Dendritic cell treated with granulocyte-macrophage colony-stimulating factor and Interleukin-4, amounts not matched to agents 40 ng/mL and 50 ng/mL, for 4 days (primary cell): ENCODE results near the gene PSMD8.
"Not testable (repeated sequence)": the region's sequence is repeated elsewhere in the genome, so short reads cannot be mapped to it uniquely, and the experiment has no call there.

ENCODE experiments used
- H3K27ac Mint-ChIP-seq: one replicate; pipeline ENCODE4 v1.8.0; 2022; ENCODE audit warnings: mild to moderate bottlenecking, mixed read lengths
- H3K27me3 Mint-ChIP-seq: one replicate; pipeline ENCODE4 v1.8.0; 2022; ENCODE audit warnings: mild to moderate bottlenecking, mixed read lengths
- H3K36me3 Mint-ChIP-seq: one replicate; pipeline ENCODE4 v1.8.0; 2022; ENCODE audit warnings: low read depth, mixed read lengths
- H3K4me1 Mint-ChIP-seq: one replicate; pipeline ENCODE4 v1.8.0; 2022; ENCODE audit warnings: low read depth, mixed read lengths
- H3K4me3 Mint-ChIP-seq: one replicate; pipeline ENCODE4 v1.8.0; 2022; ENCODE audit warnings: mild to moderate bottlenecking, moderate library complexity, mixed read lengths
- H3K9me3 Mint-ChIP-seq: one replicate; pipeline ENCODE4 v1.8.0; 2022; ENCODE audit warnings: mixed read lengths
- intact Hi-C: fragments of 100-400 bp; cut with micrococcal nuclease; formaldehyde crosslinking; loops from one replicate; pipeline ENCODE4 v1.15.0; 2022

Gene PSMD8

DNA sequence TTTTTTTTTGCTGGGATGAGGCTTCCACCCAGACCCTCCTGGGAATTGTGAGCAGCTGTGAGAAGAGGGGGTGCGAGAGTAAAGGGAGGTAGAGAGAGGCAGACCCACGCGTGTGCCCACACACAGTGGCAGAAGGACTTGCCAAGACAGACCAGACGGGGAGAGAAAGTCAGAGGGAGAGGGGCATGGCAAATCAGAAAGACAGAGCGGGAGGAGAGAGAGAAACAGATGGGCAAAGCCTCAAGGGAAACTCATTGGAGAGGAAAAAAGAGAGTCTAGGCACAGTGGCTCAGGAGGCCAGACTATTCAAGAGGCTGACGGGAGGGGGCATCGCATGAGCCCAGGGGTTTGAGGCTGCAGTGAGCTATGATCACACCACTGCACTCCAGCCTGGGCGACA lies 21.8 kb upstream of the PSMD8 start:
- H3K4me1 Mint-ChIP-seq: no peaks in the 10 kb centered on the region
- peaks cover 40% of the 10 kb centered on the region for H3K27me3 Mint-ChIP-seq
- H3K27ac Mint-ChIP-seq: no peak overlapping the region
- intact Hi-C loops: no loop called here
- H3K4me3 Mint-ChIP-seq: no peak overlapping the region
- no peaks in the 10 kb centered on the region for H3K9me3 Mint-ChIP-seq
- no peaks in the 10 kb centered on the region for H3K36me3 Mint-ChIP-seq

DNA sequence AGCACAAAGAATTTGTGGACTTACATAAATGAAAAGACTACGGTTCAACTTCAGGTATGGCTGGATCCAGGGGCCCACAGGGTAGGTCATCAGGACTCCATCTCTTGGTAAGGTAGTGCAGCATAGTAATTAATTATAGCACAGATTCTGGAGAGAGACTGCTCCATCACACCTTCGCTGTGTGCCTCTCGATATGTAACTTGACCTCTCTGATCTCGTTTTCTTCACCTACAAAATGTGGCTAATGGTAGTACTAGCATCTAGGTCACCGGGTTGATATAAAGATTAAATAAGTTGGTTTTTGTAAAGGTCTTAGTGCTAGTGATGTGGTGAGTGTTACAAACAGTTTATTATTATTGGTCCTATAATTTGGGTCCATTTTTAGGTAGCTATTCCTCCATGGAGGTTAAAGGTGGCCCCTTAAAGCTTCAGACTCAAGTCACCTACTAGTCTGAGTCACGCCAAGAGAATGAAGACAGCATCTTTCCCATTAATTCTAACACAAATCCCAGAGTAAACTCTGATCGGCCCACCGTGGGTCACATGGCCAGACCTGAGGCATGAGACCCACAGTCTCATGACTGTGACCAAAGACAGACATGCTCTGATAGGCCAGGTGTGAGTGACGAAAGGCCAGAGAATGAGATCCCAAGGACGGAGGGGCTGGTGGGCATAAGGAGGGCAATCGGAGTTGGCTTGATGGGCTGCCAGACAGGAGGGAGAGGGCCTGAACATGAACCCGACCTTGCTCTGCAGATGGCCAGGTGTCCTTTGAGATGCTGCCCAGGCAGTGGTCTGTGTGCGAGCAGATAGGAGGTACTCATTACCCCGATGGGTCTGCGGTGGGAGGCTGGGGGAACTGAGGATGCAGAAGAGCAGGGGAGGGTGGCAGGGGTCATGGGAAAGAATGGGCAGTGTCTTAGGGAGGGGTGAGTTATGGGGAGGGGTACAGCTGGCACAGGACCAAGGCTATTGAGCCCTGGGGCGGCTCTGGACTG lies 18.3 kb upstream of the PSMD8 start:
- H3K9me3 Mint-ChIP-seq: no peaks in the 10 kb centered on the region
- peaks cover 5% of the 10 kb centered on the region for H3K4me1 Mint-ChIP-seq
- no peaks in the 10 kb centered on the region for H3K36me3 Mint-ChIP-seq
- no peak overlapping the region for H3K27ac Mint-ChIP-seq
- H3K27me3 Mint-ChIP-seq: peaks cover 69% of the 10 kb centered on the region
- H3K4me3 Mint-ChIP-seq: no peak overlapping the region
- intact Hi-C loops: no loop called here

- Mint-ChIP-seq H3K9me3 (no peaks in the 10 kb centered on the region), H3K36me3 (peaks cover 15% of the 10 kb centered on the region), H3K4me3 (no peak overlapping the region), H3K4me1 (peaks cover 24% of the 10 kb centered on the region), H3K27ac (no peak overlapping the region), H3K27me3 (peaks cover 64% of the 10 kb centered on the region)
- intact Hi-C loops: no loop called here
Observed at GRCh38 chr19:38358071-38358470, 16.3 kb upstream of the PSMD8 start.

GRCh38 chr19:38359242-38360021 lies 14.9 kb upstream of the PSMD8 start:
- no peak overlapping the region for H3K4me3 Mint-ChIP-seq
- intact Hi-C loops: no loop called here
- H3K9me3 Mint-ChIP-seq: no peaks in the 10 kb centered on the region
- peaks cover 64% of the 10 kb centered on the region for H3K27me3 Mint-ChIP-seq
- no peak overlapping the region for H3K27ac Mint-ChIP-seq
- H3K4me1 Mint-ChIP-seq: peaks cover 25% of the 10 kb centered on the region
- peaks cover 15% of the 10 kb centered on the region for H3K36me3 Mint-ChIP-seq

- no peaks in the 10 kb centered on the region for H3K9me3 Mint-ChIP-seq
- H3K27ac Mint-ChIP-seq: peak overlapping the region; percentile 88
- peaks cover 25% of the 10 kb centered on the region for H3K4me1 Mint-ChIP-seq
- peaks cover 59% of the 10 kb centered on the region for H3K27me3 Mint-ChIP-seq
- no peak overlapping the region for H3K4me3 Mint-ChIP-seq
- intact Hi-C loops: no loop called here
- H3K36me3 Mint-ChIP-seq: peaks cover 15% of the 10 kb centered on the region
Observed at GRCh38 chr19:38360351-38360750, 14.0 kb upstream of the PSMD8 start.

DNA sequence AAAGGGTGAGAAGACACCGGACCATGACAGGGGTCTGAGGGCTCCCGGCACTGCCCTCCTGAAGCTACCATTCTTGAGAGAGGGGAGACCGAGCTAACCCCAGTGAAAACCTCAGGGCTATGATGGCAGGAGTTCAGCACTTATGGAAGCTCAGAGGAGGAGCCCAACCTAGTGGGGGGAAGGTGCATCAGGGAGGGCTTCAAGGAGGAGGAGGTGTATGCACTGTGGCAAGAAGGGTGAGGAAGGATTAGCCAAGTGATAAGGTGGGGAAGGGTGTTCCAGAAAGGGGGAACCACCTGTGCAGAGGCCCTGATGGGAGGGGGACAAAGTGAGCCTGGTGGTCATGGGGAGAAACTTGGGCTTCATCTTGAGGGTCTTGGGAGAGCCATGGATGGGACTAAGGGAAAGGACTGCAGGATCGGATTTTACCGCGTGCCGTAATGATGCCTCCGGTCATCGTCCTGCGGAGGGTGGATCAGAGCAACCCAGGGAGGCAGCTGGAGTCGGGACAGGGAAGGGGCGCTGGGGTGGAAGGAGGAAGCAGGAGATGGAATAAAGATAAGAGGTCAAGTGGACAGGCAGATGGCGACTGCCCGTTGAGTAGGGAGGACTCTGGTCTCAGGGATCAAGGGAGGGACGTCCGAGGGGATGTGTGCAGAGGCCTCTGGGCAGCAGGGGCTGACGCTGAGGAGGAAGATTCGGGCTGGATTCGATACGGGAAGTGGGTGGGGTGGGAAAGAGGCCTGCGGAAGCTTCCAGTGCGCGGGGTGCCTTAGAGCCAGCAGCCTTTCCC lies 13.3 kb upstream of the PSMD8 start:
- peak overlapping the region; percentile 88 for H3K27ac Mint-ChIP-seq
- peak overlapping the region; percentile 91 for H3K4me3 Mint-ChIP-seq
- intact Hi-C loops: no loop called here
- H3K36me3 Mint-ChIP-seq: peaks cover 15% of the 10 kb centered on the region
- H3K9me3 Mint-ChIP-seq: no peaks in the 10 kb centered on the region
- peaks cover 57% of the 10 kb centered on the region for H3K27me3 Mint-ChIP-seq
- peaks cover 25% of the 10 kb centered on the region for H3K4me1 Mint-ChIP-seq

DNA sequence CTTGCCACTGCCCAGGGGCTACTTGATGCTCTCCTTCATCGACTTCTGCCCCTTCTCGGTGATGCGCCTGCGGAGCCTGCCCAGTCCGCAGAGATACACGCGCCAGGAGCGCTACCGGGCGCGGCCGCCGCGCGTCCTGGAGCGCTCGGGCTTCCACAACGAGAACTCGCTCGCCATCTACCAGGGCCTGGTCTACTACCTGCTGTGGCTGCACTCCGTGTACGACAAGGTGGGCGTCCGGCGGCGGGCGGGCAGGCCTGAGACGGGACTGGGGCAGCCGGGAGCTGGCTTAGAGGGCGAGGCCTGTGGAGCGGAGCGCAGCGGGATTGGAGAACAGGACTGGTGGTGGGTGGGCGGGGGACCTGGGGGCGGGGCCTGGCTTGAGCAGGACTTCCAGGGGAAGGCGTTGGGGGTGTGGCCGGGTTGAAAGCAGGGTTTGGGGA lies 12.7 kb upstream of the PSMD8 start:
- Mint-ChIP-seq H3K4me3 (peak overlapping the region; percentile 91), H3K27ac (peak overlapping the region; percentile 88), H3K9me3 (no peaks in the 10 kb centered on the region), H3K4me1 (peaks cover 25% of the 10 kb centered on the region), H3K27me3 (peaks cover 55% of the 10 kb centered on the region), H3K36me3 (peaks cover 15% of the 10 kb centered on the region)
- intact Hi-C loops: loop anchor here (1.0 kb wide), 1 partner anchor 25 kb away; no protein-coding TSS in a partner anchor

- H3K4me3 Mint-ChIP-seq: peak overlapping the region; percentile 91
- H3K27ac Mint-ChIP-seq: peak overlapping the region; percentile 88
- H3K27me3 Mint-ChIP-seq: peaks cover 50% of the 10 kb centered on the region
- peaks cover 15% of the 10 kb centered on the region for H3K36me3 Mint-ChIP-seq
- intact Hi-C loops: loop anchor here (1.0 kb wide), 1 partner anchor 26 kb away; no protein-coding TSS in a partner anchor
- H3K4me1 Mint-ChIP-seq: peaks cover 25% of the 10 kb centered on the region
- no peaks in the 10 kb centered on the region for H3K9me3 Mint-ChIP-seq
Observed at GRCh38 chr19:38362076-38362945, 12.1 kb upstream of the PSMD8 start.

DNA sequence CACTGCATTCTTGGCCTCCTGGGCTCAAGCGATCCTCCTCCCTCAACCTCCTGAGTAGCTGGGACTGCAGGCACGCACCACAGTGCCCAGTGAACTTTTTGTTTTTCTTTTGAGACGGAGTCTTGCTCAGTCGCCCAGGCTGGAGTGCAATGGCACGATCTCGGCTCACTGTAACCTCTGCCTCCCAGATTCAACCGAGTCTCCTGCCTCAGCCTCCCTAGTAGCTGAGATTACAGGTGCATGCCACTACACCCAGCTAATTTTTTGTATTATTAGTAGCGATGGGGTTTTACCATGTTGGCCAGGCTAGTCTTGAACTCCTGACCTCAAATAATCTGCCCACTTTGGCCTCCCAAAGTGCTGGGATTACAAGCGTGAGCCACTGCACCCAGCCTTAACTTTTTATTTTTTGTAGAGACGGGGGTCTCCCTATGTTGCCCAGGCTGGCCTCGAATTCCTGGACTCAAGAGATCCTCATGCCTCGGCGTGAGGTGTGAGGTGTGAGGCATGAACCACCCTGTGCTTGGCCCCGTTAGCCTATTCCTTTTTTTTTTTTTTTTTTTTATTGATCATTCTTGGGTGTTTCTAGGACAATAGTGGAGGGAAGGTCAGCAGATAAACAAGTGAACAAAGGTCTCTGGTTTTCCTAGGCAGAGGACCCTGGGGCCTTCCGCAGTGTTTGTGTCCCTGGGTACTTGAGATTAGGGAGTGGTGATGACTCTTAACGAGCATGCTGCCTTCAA lies 11.3 kb upstream of the PSMD8 start:
- Mint-ChIP-seq H3K36me3 (peaks cover 15% of the 10 kb centered on the region), H3K27me3 (peaks cover 48% of the 10 kb centered on the region), H3K4me1 (peaks cover 25% of the 10 kb centered on the region)
- not testable (repeated sequence) for H3K9me3 Mint-ChIP-seq, H3K4me3 Mint-ChIP-seq, H3K27ac Mint-ChIP-seq
- intact Hi-C loops: loop anchor here (1.0 kb wide), 1 partner anchor 27 kb away; no protein-coding TSS in a partner anchor

DNA sequence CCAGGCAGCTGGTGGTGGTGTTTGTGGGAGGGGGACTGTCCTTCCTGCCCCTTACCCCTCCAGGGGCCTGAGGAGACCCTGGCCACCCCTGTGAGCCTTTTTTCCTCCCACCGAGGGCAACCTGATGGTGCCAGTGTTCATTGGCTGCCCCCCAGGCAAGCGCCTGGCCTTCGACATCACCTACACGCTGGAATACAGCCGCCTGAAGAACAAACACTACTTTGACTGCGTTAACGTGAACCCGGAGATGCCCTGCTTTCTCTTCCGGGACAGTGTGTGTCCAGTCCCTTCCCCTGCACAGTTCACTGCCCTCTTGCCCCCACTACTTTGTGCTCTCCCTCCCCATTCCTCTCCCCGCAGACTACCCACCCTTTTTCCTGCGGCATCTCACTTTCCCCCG lies 7.3 kb upstream of the PSMD8 start:
- Mint-ChIP-seq H3K36me3 (peaks cover 6% of the 10 kb centered on the region), H3K4me3 (no peak overlapping the region), H3K27ac (no peak overlapping the region), H3K27me3 (peaks cover 28% of the 10 kb centered on the region), H3K4me1 (peaks cover 10% of the 10 kb centered on the region), H3K9me3 (no peaks in the 10 kb centered on the region)
- intact Hi-C loops: no loop called here

- intact Hi-C loops: no loop called here
- H3K4me1 Mint-ChIP-seq: no peaks in the 10 kb centered on the region
- H3K27me3 Mint-ChIP-seq: peaks cover 28% of the 10 kb centered on the region
- no peak overlapping the region for H3K27ac Mint-ChIP-seq
- H3K9me3 Mint-ChIP-seq: no peaks in the 10 kb centered on the region
- no peak overlapping the region for H3K4me3 Mint-ChIP-seq
- H3K36me3 Mint-ChIP-seq: peaks cover 2% of the 10 kb centered on the region
Observed at GRCh38 chr19:38369584-38369983, 4.8 kb upstream of the PSMD8 start.

- Mint-ChIP-seq H3K9me3 (no peaks in the 10 kb centered on the region), H3K36me3 (peaks cover 9% of the 10 kb centered on the region), H3K4me3 (no peak overlapping the region), H3K27me3 (peaks cover 28% of the 10 kb centered on the region), H3K4me1 (peaks cover 4% of the 10 kb centered on the region), H3K27ac (no peak overlapping the region)
- intact Hi-C loops: no loop called here
Observed at GRCh38 chr19:38370299-38370698, 4.1 kb upstream of the PSMD8 start.
